GM12878 (cell line): ENCODE data around the gene ZBED1. TPM values are rescaled to one million over a fixed set of nuclear protein-coding genes. Genes with fewer than 3 reads are reported as not detected.

Experiments
- ATAC-seq: fragments of 200-7000 bp; cut with Tn5 transposase; 3 replicates; pipeline ENCODE4 v1.9.1; 2020; ENCODE audit warnings: mild to moderate bottlenecking, moderate library complexity
- BruUV-seq: library from RNA; stranded (reverse); fragments of 400-500 nt; replicated peaks from 2 replicates; lab custom pipeline; 2021; lab: Mats Ljungman, UMichigan
- CTCF ChIA-PET: fragments of 300-600 bp; sonication (Branson Sonifier 250); formaldehyde crosslinking; extraction: SDS; loops from one replicate; lab custom pipeline; 2021; ENCODE audit warnings: inconsistent platforms; lab: Yijun Ruan, JAX
- POLR2A ChIA-PET: fragments of 350-600 bp; formaldehyde crosslinking; extraction: SDS; loops from one replicate; lab custom pipeline; 2021; ENCODE audit warnings: inconsistent platforms; lab: Charles Lee
- RAD21 ChIA-PET: fragments of 300-600 bp; sonication (Branson Sonifier 250); formaldehyde crosslinking; loops from one replicate; lab custom pipeline; 2023; ENCODE audit warnings: antibody characterized with exemption; ENCODE audit not compliant: unreplicated experiment; lab: Charles Lee
- SMC1A ChIA-PET: fragments of 300-600 bp; sonication (Branson Sonifier 250); formaldehyde crosslinking; loops from one replicate; lab custom pipeline; 2023; ENCODE audit not compliant: unreplicated experiment, uncharacterized antibody; lab: Charles Lee
- DNase-seq: peaks from one replicate; pipeline ENCODE4 v3.0.0-alpha.2; 2011; ENCODE audit warnings: low read depth, low spot score
- FAIRE-seq: peaks from 3 replicates; lab custom pipeline; 2011; peaks lifted over from hg19 to GRCh38; lab: Jason Lieb, UNC
- H2AFZ ChIP-seq: 2 replicates; pipeline ENCODE4 v1.6.0; 2011; ENCODE audit warnings: low read depth, low read length, control low read depth; ENCODE audit not compliant: control insufficient read depth
- H3K27ac ChIP-seq: 2 replicates; pipeline ENCODE4 v1.5.1; 2011; ENCODE audit warnings: control low read depth; ENCODE audit not compliant: control insufficient read depth, insufficient read depth
- H3K27me3 ChIP-seq, 2 experiments: replicated peaks in 1 of 2; 2 replicates each; pipeline versions ENCODE4 v1.6.0 to v1.6.1; 2011; ENCODE audit warnings: low read length in 1 of 2; ENCODE audit not compliant: control insufficient read depth in 2 of 2, insufficient read depth in 2 of 2
- H3K36me3 ChIP-seq, 2 experiments: 2 replicates each; pipeline ENCODE4 v1.5.1; 2011; ENCODE audit warnings: low read length in 1 of 2; ENCODE audit not compliant: control insufficient read depth in 2 of 2, insufficient read depth in 2 of 2
- H3K4me1 ChIP-seq: 2 replicates; pipeline ENCODE4 v1.6.1; 2011; ENCODE audit warnings: mild to moderate bottlenecking, low read length, moderate library complexity, mixed read lengths; ENCODE audit not compliant: control insufficient read depth, insufficient read depth
- H3K4me2 ChIP-seq: 2 replicates; pipeline ENCODE4 v1.6.0; 2011; ENCODE audit warnings: control low read depth; ENCODE audit not compliant: control insufficient read depth, insufficient read depth
- H3K4me3 ChIP-seq: fragments of 200-600 bp; sonication (generic); 2 replicates; pipeline ENCODE4 v1.5.1; 2016
- H3K79me2 ChIP-seq: 2 replicates; pipeline ENCODE4 v1.6.0; 2011; ENCODE audit warnings: low read length; ENCODE audit not compliant: control insufficient read depth, insufficient read depth
- H3K9ac ChIP-seq: 2 replicates; pipeline ENCODE4 v1.8.0; 2011; ENCODE audit warnings: low read length, control low read depth, mixed read lengths; ENCODE audit not compliant: control insufficient read depth, insufficient read depth
- H3K9me3 ChIP-seq: replicated peaks from 3 replicates; pipeline ENCODE4 v1.5.1; 2011; ENCODE audit warnings: mild to moderate bottlenecking, low read length; ENCODE audit not compliant: control insufficient read depth, insufficient read depth
- H4K20me1 ChIP-seq: 2 replicates; pipeline ENCODE4 v1.6.0; 2011; ENCODE audit not compliant: control insufficient read depth, insufficient read depth
- BHLHE40 ChIP-seq, 2 experiments: fragments of 450-650 bp in 1 of 2; IDR thresholded peaks; 2 replicates each; pipeline ENCODE4 v1.6.1; 2011 to 2017; ENCODE audit warnings: low read depth in 2 of 2, borderline replicate concordance in 1 of 2, improper control_type of control experiment in 1 of 2, low read length in 1 of 2, mild to moderate bottlenecking in 1 of 2
- MTA3 ChIP-seq: IDR thresholded peaks from 2 replicates; pipeline ENCODE4 v1.6.1; 2012; ENCODE audit warnings: low read length, inconsistent platforms, borderline replicate concordance
- NR2C2 ChIP-seq: IDR thresholded peaks from 2 replicates; pipeline ENCODE4 v1.6.1; 2011; ENCODE audit warnings: borderline replicate concordance, low read depth; ENCODE audit not compliant: control insufficient read depth, insufficient read length
- RAD21 ChIP-seq: IDR thresholded peaks from 2 replicates; pipeline ENCODE4 v1.6.1; 2011; ENCODE audit warnings: mild to moderate bottlenecking, low read depth, low read length, moderate library complexity; ENCODE audit not compliant: insufficient read depth
- STAT1 ChIP-seq: fragments of 450-650 bp; conservative IDR thresholded peaks from 2 replicates; pipeline ENCODE4 v1.6.1; 2014; ENCODE audit warnings: antibody characterized with exemption, mild to moderate bottlenecking
- TARDBP ChIP-seq: IDR thresholded peaks from 2 replicates; pipeline ENCODE4 v1.6.1; 2016; ENCODE audit warnings: borderline replicate concordance
- WRNIP1 ChIP-seq: IDR thresholded peaks from 2 replicates; pipeline ENCODE4 v1.6.1; 2011; ENCODE audit warnings: low read depth, low read length, improper control_type of control experiment, borderline replicate concordance
- ZNF217 ChIP-seq: fragments of 450-650 bp; IDR thresholded peaks from 2 replicates; pipeline ENCODE4 v1.6.1; 2017; ENCODE audit warnings: antibody characterized with exemption, mild to moderate bottlenecking
- ZNF274 ChIP-seq: IDR thresholded peaks from one replicate; pipeline ENCODE4 v1.8.0; 2011; ENCODE audit not compliant: insufficient read length, insufficient read depth
- WGBS: methylation state at CpG from one replicate; pipeline ENCODE4 v1.1.6; 2016; ENCODE audit warnings: low lambda C conversion rate; ENCODE audit not compliant: insufficient replicate concordance, insufficient coverage; ENCODE audit errors: missing lambda C conversion rate; 5-methylcytosine and 5-hydroxymethylcytosine counted together
- in situ Hi-C: fragments of 300-500 bp; cut with MboI; formaldehyde crosslinking; loops from 9 replicates; pipeline ENCODE4 v1.14.3; 2018; ENCODE audit warnings: mixed read lengths
- intact Hi-C: fragments of 100-400 bp; cut with micrococcal nuclease; formaldehyde crosslinking; loops from one replicate; pipeline ENCODE4 v1.14.2; 2022; ENCODE audit not compliant: unreplicated experiment
- polyA plus RNA-seq, 11 experiments: library from polyadenylated mRNA; depleted of rRNA in 4 of 11; unstranded in 6 of 11; stranded (reverse) in 5 of 11; fragments of >200 nt; fragmentation: Nextera tagmentation in 4 of 11; fragmentation: Illumina TruSeq in 1 of 11; extraction: Ambion mirVana in 4 of 11; extraction: Trizol in 1 of 11; gene quantifications; 1 replicate in 1 of 11; 2 replicates in 10 of 11; pipeline versions ENCODE4 v1.2.1 to v1.2.3, GENCODE V29; 2011 to 2016; ENCODE audit warnings: inconsistent platforms in 2 of 11, missing spikeins in 2 of 11, low read depth in 1 of 11
- total RNA-seq, 4 experiments: library from RNA; depleted of rRNA in 3 of 4; stranded (reverse); fragments of >200 nt in 3 of 4; fragmentation: Illumina TruSeq in 1 of 4; extraction: Trizol in 1 of 4; gene quantifications; 2 replicates each; pipeline versions ENCODE4 v1.2.1 to v1.2.3, GENCODE V29; 2013 to 2021

ZBED1 gene
- total and polyA plus RNA-seq, 10 of the 15 experiments (the other 5 are each of a cell fraction or from before 2014, with no cell fraction given) = 1.9 to 75.5 (median 40.5) TPM

DNA sequence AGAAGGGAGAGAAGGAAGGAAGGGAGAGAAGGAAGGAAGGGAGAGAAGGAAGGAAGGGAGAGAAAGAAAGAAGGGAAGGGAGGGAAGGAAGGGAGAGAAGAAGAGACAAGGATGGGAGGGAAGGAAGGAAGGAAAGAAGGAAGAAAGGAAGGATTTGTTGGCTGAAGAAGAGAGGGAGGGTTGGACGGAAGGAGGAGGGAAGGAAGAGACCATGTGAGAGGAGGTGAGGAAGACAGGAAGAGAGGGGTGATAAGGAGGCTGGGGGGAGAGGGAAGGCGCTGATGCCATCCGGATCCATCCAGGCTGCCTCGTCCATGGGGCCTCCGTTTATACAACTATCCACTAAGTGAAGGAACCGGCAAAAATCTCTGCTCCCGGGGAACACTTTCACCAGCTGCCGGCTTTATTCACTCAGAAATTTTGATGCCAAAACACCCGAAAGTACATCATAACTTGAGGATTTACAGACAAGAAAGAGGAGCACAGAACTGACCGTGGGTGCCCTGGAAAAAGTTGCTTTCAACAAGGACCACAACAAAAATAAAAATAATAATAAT lies 14.9 kb downstream of the ZBED1 start (continued):
- TF ChIP-seq RAD21 = no peak
- no peak for TF ChIP-seq STAT1
- no peak for TF ChIP-seq WRNIP1

DNA sequence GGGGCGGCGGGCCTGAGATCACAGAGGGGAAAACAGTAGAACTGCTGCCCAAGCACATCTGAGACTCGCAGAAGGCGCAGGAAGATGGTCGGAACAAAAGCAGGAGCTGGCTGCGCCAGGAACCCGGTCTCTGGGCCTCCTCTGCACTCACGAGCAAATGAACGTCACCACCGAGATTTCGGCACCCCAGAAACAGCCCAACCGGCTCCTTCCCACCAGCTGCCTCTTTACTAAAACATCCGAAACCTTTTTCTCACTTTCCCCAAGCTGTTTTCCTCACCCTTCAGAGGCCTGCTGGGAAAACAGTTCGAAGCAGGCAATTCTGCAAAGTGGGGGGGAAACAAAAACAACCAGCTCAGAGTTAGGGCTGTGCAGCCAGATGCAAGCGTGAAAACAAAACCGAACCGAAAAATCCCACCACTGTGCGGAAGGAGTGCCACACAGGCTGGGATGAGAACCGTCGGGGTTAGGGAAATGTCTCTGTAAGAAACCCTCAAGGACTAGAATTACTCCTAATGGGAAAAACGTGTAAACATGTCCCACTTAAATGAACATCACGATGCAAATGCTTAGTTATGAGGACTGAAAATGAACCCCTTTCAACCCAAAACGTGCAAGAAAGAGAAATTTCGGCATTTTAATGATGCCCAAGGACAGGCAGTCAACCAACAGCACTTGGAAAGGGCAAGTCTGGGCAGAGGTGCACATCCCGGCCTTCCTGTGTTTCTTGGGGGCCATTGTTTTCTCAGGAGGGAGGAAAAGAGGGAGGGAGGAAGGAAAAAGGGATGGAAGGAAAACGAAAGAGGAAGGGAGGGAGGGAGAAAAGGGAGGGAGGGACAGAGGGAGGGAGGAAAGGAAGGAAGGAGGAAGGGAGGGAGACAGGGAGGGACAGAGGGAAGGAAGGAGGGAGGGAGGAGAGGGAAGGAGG lies 15.8 kb downstream of the ZBED1 start:
- FAIRE-seq (no peak), DNase-seq (no peak)
- BruUV-seq = no TSS peak
- H2AFZ ChIP-seq = no peak overlapping the region
- no peak overlapping the region for H3K4me2 ChIP-seq
- RAD21 ChIA-PET = no interaction called here
- H3K9me3 ChIP-seq = no peaks in the 10 kb centered on the region; the same call in 2 of the 3 replicates
- POLR2A ChIA-PET = no interaction called here
- intact Hi-C loops = no loop called here
- no peak overlapping the region for H3K9ac ChIP-seq
- TF ChIP-seq MTA3 = no peak
- TF ChIP-seq ZNF274 = no peak
- no peak for TF ChIP-seq ZNF217
- TF ChIP-seq BHLHE40 (IDR thresholded peaks at IDR 0.05; ENCODE audit: borderline replicate concordance in 1 of 2, low read depth in 2 of 2, low read length in 1 of 2) = no peak
- no peak for TF ChIP-seq TARDBP
- TF ChIP-seq NR2C2 = no peak
- TF ChIP-seq, all 136 proteins: peak for 0
- Histone ChIP-seq H4K20me1 (no peaks in the 10 kb centered on the region), H3K27ac (no peak overlapping the region), H3K36me3 (peaks cover 7 to 23% of the 10 kb centered on the region in 2 experiments), H3K27me3 (no peaks in the 10 kb centered on the region), H3K4me3 (no peak overlapping the region), H3K4me1 (no peaks in the 10 kb centered on the region), H3K79me2 (no peaks in the 10 kb centered on the region; the same call in none of the 2 replicates)
- in situ Hi-C loops = no loop called here
- CTCF ChIA-PET = no interaction called here
- no peak for ATAC-seq
- SMC1A ChIA-PET = no interaction called here
- 87% methylated on average over 26 of the region's 26 CpGs for WGBS
